ENCODE results near the gene CXCL17.

Gene CXCL17

GRCh38 chr19:42423462-42424344 is 19.0 kb downstream of the CXCL17 start:
- WGBS, 2 experiments (ENCODE audit: insufficient coverage in 2 of 2): 33 to 38% methylated on average over 57 to 59 of the region's 65 CpGs
- Histone ChIP-seq H3K9me3 (ENCODE audit: control insufficient read depth, low read length) (no peaks in the 10 kb centered on the region), H3K4me1 (ENCODE audit: control insufficient read depth, insufficient read depth, low read length, poor library complexity, severe bottlenecking) (peaks cover 2% of the 10 kb centered on the region), H3K4me3 (ENCODE audit: extremely low read depth, insufficient read depth, low read length, poor library complexity, severe bottlenecking) (peak overlapping the region; percentile 51), H3K27ac (ENCODE audit: low read depth, low read length, severe bottlenecking) (no peak overlapping the region), H3K36me3 (ENCODE audit: control insufficient read depth, insufficient read depth, low read length) (no peaks in the 10 kb centered on the region)

DNA sequence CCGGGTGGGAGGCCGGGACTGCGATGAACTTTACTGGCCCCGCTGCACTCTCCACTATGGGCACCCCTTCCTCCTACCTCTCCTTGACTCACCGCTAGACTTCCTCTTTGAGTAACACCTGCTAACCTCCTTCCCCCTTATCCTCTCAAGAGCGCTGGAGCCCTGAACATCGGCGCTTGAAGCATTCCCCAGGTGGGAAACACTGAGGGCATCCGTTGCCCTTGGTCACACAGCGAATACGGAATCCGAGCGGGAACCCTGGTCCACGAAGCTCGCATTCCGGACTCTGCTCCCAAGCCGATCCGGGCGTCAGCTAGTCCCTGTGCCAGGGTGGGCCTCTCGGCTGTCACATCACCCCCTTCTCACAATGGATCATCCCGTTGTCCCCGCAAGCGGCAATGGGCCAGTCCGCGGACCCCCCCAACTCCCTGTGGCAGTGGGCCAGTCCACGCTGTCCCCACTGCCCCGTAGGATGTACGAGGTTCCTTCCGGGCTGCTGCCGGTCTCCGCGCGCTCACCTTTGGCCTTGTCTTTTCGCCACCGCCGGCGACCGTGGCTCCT is 19.8 kb downstream of the CXCL17 start:
- Histone ChIP-seq H3K27ac (ENCODE audit: low read depth, low read length, severe bottlenecking) (no peak overlapping the region), H3K9me3 (ENCODE audit: control insufficient read depth, low read length) (no peaks in the 10 kb centered on the region), H3K4me3 (ENCODE audit: extremely low read depth, insufficient read depth, low read length, poor library complexity, severe bottlenecking) (peak overlapping the region; percentile 51), H3K4me1 (ENCODE audit: control insufficient read depth, insufficient read depth, low read length, poor library complexity, severe bottlenecking) (peaks cover 2% of the 10 kb centered on the region), H3K36me3 (ENCODE audit: control insufficient read depth, insufficient read depth, low read length) (no peaks in the 10 kb centered on the region)
- WGBS, 2 experiments (ENCODE audit: insufficient coverage in 2 of 2): 5 to 6% methylated on average over 32 to 37 of the region's 38 CpGs

GRCh38 chr19:42422092-42422900 is 20.4 kb downstream of the CXCL17 start:
- no peak overlapping the region for H3K27ac ChIP-seq (ENCODE audit: low read depth, low read length, severe bottlenecking)
- WGBS, 2 experiments (ENCODE audit: insufficient coverage in 2 of 2): 87 to 89% methylated on average over 13 to 15 of the region's 17 CpGs
- H3K9me3 ChIP-seq (ENCODE audit: control insufficient read depth, low read length): no peaks in the 10 kb centered on the region
- H3K4me1 ChIP-seq (ENCODE audit: control insufficient read depth, insufficient read depth, low read length, poor library complexity, severe bottlenecking): peaks cover 2% of the 10 kb centered on the region
- H3K4me3 ChIP-seq (ENCODE audit: extremely low read depth, insufficient read depth, low read length, poor library complexity, severe bottlenecking): peak overlapping the region; percentile 51
- no peaks in the 10 kb centered on the region for H3K36me3 ChIP-seq (ENCODE audit: control insufficient read depth, insufficient read depth, low read length)

DNA sequence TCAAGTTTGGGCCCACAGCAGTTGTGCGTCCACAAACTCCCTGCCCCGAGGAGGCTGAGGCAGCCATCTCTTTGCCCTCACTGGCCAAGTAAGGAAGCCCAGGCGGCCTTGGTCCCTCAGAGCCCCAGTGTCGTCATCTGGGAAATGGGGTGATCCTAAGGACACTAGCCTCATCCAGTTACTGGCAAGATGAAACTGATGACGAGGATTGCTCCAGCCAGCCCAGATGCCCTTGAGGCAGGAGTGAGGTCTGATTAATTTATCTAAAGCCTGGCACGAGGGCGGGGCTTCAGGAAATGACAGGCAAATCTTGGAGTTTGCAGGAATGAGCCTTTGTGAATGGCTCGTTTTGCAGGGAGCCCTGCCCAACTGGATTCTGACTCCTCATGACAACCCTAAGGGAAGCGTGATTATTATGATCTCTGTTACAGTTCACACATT is 21.1 kb downstream of the CXCL17 start:
- H3K4me3 ChIP-seq (ENCODE audit: extremely low read depth, insufficient read depth, low read length, poor library complexity, severe bottlenecking): no peak overlapping the region
- H3K4me1 ChIP-seq (ENCODE audit: control insufficient read depth, insufficient read depth, low read length, poor library complexity, severe bottlenecking): peaks cover 2% of the 10 kb centered on the region
- no peak overlapping the region for H3K27ac ChIP-seq (ENCODE audit: low read depth, low read length, severe bottlenecking)
- WGBS, 2 experiments (ENCODE audit: insufficient coverage in 2 of 2): 81 to 92% methylated on average over 8 to 9 of the region's 9 CpGs
- no peaks in the 10 kb centered on the region for H3K36me3 ChIP-seq (ENCODE audit: control insufficient read depth, insufficient read depth, low read length)
- H3K9me3 ChIP-seq (ENCODE audit: control insufficient read depth, low read length): no peaks in the 10 kb centered on the region

GRCh38 chr19:42421101-42421500 is 21.6 kb downstream of the CXCL17 start:
- H3K4me1 ChIP-seq (ENCODE audit: control insufficient read depth, insufficient read depth, low read length, poor library complexity, severe bottlenecking): peaks cover 2% of the 10 kb centered on the region
- H3K36me3 ChIP-seq (ENCODE audit: control insufficient read depth, insufficient read depth, low read length): no peaks in the 10 kb centered on the region
- no peak overlapping the region for H3K27ac ChIP-seq (ENCODE audit: low read depth, low read length, severe bottlenecking)
- WGBS, 2 experiments (ENCODE audit: insufficient coverage in 2 of 2): 87 to 100% methylated on average over 2 to 4 of the region's 4 CpGs
- H3K9me3 ChIP-seq (ENCODE audit: control insufficient read depth, low read length): no peaks in the 10 kb centered on the region
- H3K4me3 ChIP-seq (ENCODE audit: extremely low read depth, insufficient read depth, low read length, poor library complexity, severe bottlenecking): no peak overlapping the region

GRCh38 chr19:42420055-42420544 is 22.6 kb downstream of the CXCL17 start:
- 20 to 46% methylated on average over 2 to 7 of the region's 10 CpGs for WGBS, 2 experiments (ENCODE audit: insufficient coverage in 2 of 2)

GRCh38 chr19:42419309-42419708 is 23.4 kb downstream of the CXCL17 start:
- no peak overlapping the region for H3K4me3 ChIP-seq (ENCODE audit: extremely low read depth, insufficient read depth, low read length, poor library complexity, severe bottlenecking)

More at GRCh38 chr19:42420055-42420544, 22.6 kb downstream of the CXCL17 start:
- Histone ChIP-seq H3K4me3 (ENCODE audit: extremely low read depth, insufficient read depth, low read length, poor library complexity, severe bottlenecking) (no peak overlapping the region), H3K27ac (ENCODE audit: low read depth, low read length, severe bottlenecking) (no peak overlapping the region), H3K9me3 (ENCODE audit: control insufficient read depth, low read length) (no peaks in the 10 kb centered on the region), H3K4me1 (ENCODE audit: control insufficient read depth, insufficient read depth, low read length, poor library complexity, severe bottlenecking) (peaks cover 2% of the 10 kb centered on the region), H3K36me3 (ENCODE audit: control insufficient read depth, insufficient read depth, low read length) (no peaks in the 10 kb centered on the region)

DNA sequence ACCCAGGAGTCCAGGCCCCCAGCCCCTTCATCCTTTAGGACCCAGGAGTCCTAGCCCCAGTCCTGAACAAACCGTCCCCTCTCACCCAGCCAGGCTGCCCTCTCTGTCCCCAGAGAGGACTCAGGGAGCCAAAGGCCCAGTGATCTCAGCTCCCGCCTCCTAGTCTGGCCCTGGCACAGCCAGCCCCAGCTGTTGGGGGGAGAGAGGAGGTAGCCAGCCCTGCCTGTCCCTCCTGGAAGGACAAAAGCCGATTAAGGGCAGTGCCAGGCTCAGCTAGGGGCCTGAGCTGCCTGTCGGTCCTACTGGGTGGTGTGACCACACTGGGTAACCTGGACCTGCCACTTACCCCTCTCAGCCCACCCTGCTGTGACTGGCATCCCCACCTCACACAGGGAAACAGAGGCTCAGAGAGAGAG is 30.1 kb downstream of the CXCL17 start:
- Histone ChIP-seq H3K9me3 (ENCODE audit: control insufficient read depth, low read length) (no peaks in the 10 kb centered on the region), H3K4me3 (ENCODE audit: extremely low read depth, insufficient read depth, low read length, poor library complexity, severe bottlenecking) (no peak overlapping the region), H3K27ac (ENCODE audit: low read depth, low read length, severe bottlenecking) (no peak overlapping the region), H3K36me3 (ENCODE audit: control insufficient read depth, insufficient read depth, low read length) (peaks cover 3% of the 10 kb centered on the region), H3K4me1 (ENCODE audit: control insufficient read depth, insufficient read depth, low read length, poor library complexity, severe bottlenecking) (no peaks in the 10 kb centered on the region)
- whole genome bisulfite sequencing, 2 experiments (ENCODE audit: insufficient coverage in 2 of 2): 81 to 82% methylated on average over 3 of the region's 4 CpGs

More at GRCh38 chr19:42419309-42419708, 23.4 kb downstream of the CXCL17 start:
- H3K9me3 ChIP-seq (ENCODE audit: control insufficient read depth, low read length): no peaks in the 10 kb centered on the region
- peaks cover 2% of the 10 kb centered on the region for H3K4me1 ChIP-seq (ENCODE audit: control insufficient read depth, insufficient read depth, low read length, poor library complexity, severe bottlenecking)
- H3K27ac ChIP-seq (ENCODE audit: low read depth, low read length, severe bottlenecking): no peak overlapping the region
- WGBS, 2 experiments (ENCODE audit: insufficient coverage in 2 of 2): 82 to 90% methylated on average over 2 to 6 of the region's 6 CpGs
- H3K36me3 ChIP-seq (ENCODE audit: control insufficient read depth, insufficient read depth, low read length): no peaks in the 10 kb centered on the region

DNA sequence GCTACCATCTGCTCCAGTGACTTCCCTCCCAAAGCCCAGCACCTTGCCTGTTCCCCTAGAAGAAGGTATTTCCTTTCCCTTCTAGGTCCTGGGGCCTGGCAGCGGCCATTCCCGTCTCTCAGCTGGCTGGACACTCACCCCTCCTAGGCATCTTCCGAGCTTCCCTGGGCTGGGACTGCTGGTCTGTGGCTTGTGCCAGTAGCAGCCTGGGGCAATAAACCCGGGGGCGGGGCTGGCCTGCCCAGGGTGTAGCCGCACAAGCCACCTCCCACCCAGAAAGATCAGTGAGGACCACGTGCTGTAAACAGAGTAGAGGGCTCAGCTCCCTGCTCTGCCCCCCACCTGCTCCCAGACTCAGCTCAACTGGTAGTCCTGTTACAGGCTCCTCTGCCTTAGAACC is 30.5 kb downstream of the CXCL17 start:
- peaks cover 3% of the 10 kb centered on the region for H3K36me3 ChIP-seq (ENCODE audit: control insufficient read depth, insufficient read depth, low read length)
- H3K27ac ChIP-seq (ENCODE audit: low read depth, low read length, severe bottlenecking): no peak overlapping the region
- 48 to 68% methylated on average over 6 to 7 of the region's 7 CpGs for WGBS, 2 experiments (ENCODE audit: insufficient coverage in 2 of 2)
- no peaks in the 10 kb centered on the region for H3K9me3 ChIP-seq (ENCODE audit: control insufficient read depth, low read length)
- no peaks in the 10 kb centered on the region for H3K4me1 ChIP-seq (ENCODE audit: control insufficient read depth, insufficient read depth, low read length, poor library complexity, severe bottlenecking)
- H3K4me3 ChIP-seq (ENCODE audit: extremely low read depth, insufficient read depth, low read length, poor library complexity, severe bottlenecking): no peak overlapping the region

DNA sequence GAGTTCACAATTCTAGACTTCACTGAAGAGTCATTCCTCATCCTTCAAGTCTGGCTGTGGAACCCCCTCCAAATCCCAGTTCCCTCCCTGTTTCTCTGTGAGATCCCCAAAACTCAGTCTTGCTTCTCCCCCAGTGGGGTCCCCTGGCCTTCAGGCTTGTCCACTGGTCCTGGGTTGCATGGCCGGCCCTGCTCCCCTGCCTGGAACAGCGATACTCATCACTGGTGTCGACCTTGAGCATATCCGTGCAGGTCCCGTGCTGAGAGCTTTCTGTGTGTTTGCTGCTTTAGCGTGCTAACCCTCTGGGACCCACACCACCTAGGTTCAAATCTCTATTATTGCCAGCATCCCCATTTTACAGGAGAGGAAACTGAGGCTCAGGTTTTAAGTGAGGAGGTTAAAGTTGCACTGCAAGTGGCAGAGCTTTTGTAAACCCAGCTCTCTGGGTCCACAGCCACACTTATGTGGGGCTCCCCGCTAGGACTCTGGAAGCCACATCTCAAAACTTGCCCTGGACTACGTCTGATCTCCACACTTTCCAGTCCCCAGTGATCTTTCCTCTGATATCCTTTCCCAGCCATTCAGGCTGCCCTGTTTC is 31.1 kb downstream of the CXCL17 start:
- peaks cover 3% of the 10 kb centered on the region for H3K36me3 ChIP-seq (ENCODE audit: control insufficient read depth, insufficient read depth, low read length)
- H3K9me3 ChIP-seq (ENCODE audit: control insufficient read depth, low read length): no peaks in the 10 kb centered on the region
- H3K4me3 ChIP-seq (ENCODE audit: extremely low read depth, insufficient read depth, low read length, poor library complexity, severe bottlenecking): no peak overlapping the region
- no peak overlapping the region for H3K27ac ChIP-seq (ENCODE audit: low read depth, low read length, severe bottlenecking)
- WGBS, 2 experiments (ENCODE audit: insufficient coverage in 2 of 2): 91 to 95% methylated on average over 4 to 8 of the region's 8 CpGs
- H3K4me1 ChIP-seq (ENCODE audit: control insufficient read depth, insufficient read depth, low read length, poor library complexity, severe bottlenecking): no peaks in the 10 kb centered on the region

Data from mesodermal cell (in vitro differentiated cells).